Measurements from ENCODE around the gene ADI1.
"Not testable (repeated sequence)": the region's sequence is repeated elsewhere in the genome, so short reads cannot be mapped to it uniquely, and the experiment has no call there.

The ADI1 gene

GRCh38 chr2:3461801-3462492, 57.4 kb downstream of the ADI1 start:
- DNase-seq = peak in 1 of 2 experiments; percentile 35

- DNase-seq = no peak
Observed at GRCh38 chr2:3460831-3461800, 58.2 kb downstream of the ADI1 start.

- DNase-seq = no peak
Observed at GRCh38 chr2:3460156-3460555, 59.2 kb downstream of the ADI1 start.

GRCh38 chr2:3459185-3460015, 59.9 kb downstream of the ADI1 start:
- DNase-seq = no peak

GRCh38 chr2:3458396-3459184, 60.7 kb downstream of the ADI1 start:
- no peak for DNase-seq

- no peak for DNase-seq
Observed at GRCh38 chr2:3457524-3458395, 61.6 kb downstream of the ADI1 start.

- no peak for DNase-seq
Observed at GRCh38 chr2:3456125-3456524, 63.2 kb downstream of the ADI1 start.

- no peak for DNase-seq
Observed at GRCh38 chr2:3454802-3455201, 64.5 kb downstream of the ADI1 start.

- DNase-seq = not testable (repeated sequence)
Observed at GRCh38 chr2:3454005-3454404, 65.3 kb downstream of the ADI1 start.

GRCh38 chr2:3453190-3453999, 65.9 kb downstream of the ADI1 start:
- no peak for DNase-seq

- DNase-seq = no peak
Observed at GRCh38 chr2:3451926-3452671, 67.2 kb downstream of the ADI1 start.

GRCh38 chr2:3451169-3451568, 68.2 kb downstream of the ADI1 start:
- DNase-seq = no peak

GRCh38 chr2:3450385-3451010, 68.8 kb downstream of the ADI1 start:
- DNase-seq = no peak

- no peak for DNase-seq
Observed at GRCh38 chr2:3449936-3450335, 69.4 kb downstream of the ADI1 start.

- peak; percentile 69 to 75 for DNase-seq
Observed at GRCh38 chr2:3449086-3449485, 70.2 kb downstream of the ADI1 start.

GRCh38 chr2:3448441-3448911, 70.9 kb downstream of the ADI1 start:
- peak in 1 of 2 experiments; percentile 52 for DNase-seq

GRCh38 chr2:3447789-3448317, 71.5 kb downstream of the ADI1 start:
- peak; percentile 92 to 94 for DNase-seq
